DND-41 (cell line): Measurements from ENCODE around the gene RASL10A.

ENCODE experiments used
- EZH2 ChIP-seq: IDR thresholded peaks from 3 replicates; pipeline ENCODE4 v1.6.1; 2012; ENCODE audit warnings: borderline replicate concordance, low read depth, mild to moderate bottlenecking, moderate library complexity, low read length, inconsistent platforms; ENCODE audit not compliant: severe bottlenecking
- TF ChIP-seq, protein P1 (sequence below): IDR thresholded peaks from 2 replicates; pipeline ENCODE4 v1.5.1; 2012; ENCODE audit warnings: borderline replicate concordance, low read length, moderate library complexity, mild to moderate bottlenecking; ENCODE audit not compliant: poor library complexity, severe bottlenecking; ENCODE audit errors: extremely low read depth

DNA sequence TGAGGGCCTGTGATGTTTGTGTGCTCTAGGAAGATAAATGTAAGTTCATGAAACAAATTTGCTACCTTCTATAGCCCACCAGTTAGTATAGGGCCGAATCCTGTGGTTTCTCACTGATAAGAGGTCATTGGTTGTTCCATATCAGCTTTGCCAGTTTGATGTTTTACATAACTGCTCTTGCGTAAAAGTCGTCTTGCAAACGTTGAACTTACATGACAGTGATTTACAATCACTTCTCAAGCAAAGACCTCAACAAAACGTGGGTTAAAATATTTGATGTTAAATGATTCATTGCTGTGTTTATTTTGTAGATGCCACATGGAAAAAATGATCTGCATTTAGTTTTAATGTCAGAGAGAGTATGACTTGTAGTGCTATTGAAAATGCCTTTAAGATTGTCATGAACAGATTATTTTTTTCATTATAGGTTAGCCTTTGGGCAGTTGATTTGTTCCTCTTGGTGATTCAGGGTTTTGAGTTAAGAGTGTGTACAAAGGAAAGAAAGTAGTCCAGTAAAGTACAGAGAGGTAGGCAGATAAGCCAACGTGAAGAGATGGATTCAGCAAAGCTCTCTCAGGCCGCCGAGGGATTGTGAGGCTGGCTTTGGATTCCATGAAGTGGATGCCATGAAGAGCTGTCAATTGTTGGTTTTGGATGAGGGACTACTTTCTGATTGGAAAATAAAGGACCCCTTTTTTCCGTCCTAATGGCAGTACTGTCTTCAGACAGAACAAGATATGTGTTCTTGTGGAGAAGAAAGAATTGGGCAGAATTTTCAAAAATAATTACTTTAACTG lies 44.8 kb downstream of the RASL10A start:
- TF ChIP-seq, protein P1, sequence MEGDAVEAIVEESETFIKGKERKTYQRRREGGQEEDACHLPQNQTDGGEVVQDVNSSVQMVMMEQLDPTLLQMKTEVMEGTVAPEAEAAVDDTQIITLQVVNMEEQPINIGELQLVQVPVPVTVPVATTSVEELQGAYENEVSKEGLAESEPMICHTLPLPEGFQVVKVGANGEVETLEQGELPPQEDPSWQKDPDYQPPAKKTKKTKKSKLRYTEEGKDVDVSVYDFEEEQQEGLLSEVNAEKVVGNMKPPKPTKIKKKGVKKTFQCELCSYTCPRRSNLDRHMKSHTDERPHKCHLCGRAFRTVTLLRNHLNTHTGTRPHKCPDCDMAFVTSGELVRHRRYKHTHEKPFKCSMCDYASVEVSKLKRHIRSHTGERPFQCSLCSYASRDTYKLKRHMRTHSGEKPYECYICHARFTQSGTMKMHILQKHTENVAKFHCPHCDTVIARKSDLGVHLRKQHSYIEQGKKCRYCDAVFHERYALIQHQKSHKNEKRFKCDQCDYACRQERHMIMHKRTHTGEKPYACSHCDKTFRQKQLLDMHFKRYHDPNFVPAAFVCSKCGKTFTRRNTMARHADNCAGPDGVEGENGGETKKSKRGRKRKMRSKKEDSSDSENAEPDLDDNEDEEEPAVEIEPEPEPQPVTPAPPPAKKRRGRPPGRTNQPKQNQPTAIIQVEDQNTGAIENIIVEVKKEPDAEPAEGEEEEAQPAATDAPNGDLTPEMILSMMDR, result no peak
- TF ChIP-seq EZH2, result no peak
